Duodenal mucosa (tissue), 2 donors: ENCODE results near the gene TMPRSS11B.
"Not testable (repeated sequence)": the region's sequence is repeated elsewhere in the genome, so short reads cannot be mapped to it uniquely, and the experiment has no call there.

Experiments
- H3K27ac ChIP-seq: one replicate; pipeline ENCODE4 v1.7.0; 2013; ENCODE audit warnings: low read depth, low read length
- H3K27me3 ChIP-seq, 2 donors: one replicate each; pipeline ENCODE4 v1.7.0; 2013; ENCODE audit warnings: low read length in 2 of 2, control low read depth in 1 of 2; ENCODE audit not compliant: insufficient read depth in 2 of 2, control insufficient read depth in 1 of 2
- H3K36me3 ChIP-seq, 2 donors: one replicate each; pipeline ENCODE4 v1.7.0; 2013; ENCODE audit warnings: low read length in 2 of 2, control low read depth in 1 of 2; ENCODE audit not compliant: insufficient read depth in 2 of 2, control insufficient read depth in 1 of 2
- H3K4me1 ChIP-seq, 2 donors: one replicate each; pipeline ENCODE4 v1.7.0; 2013; ENCODE audit warnings: low read length in 2 of 2, control low read depth in 1 of 2; ENCODE audit not compliant: insufficient read depth in 2 of 2, control insufficient read depth in 1 of 2
- H3K4me3 ChIP-seq, 2 donors: one replicate each; pipeline ENCODE4 v1.7.0; 2013; ENCODE audit warnings: low read length in 2 of 2, low read depth in 1 of 2
- H3K9ac ChIP-seq, 2 donors: one replicate each; pipeline ENCODE4 v1.7.0; 2013; ENCODE audit warnings: low read length in 2 of 2, low read depth in 1 of 2
- H3K9me3 ChIP-seq, 2 donors: one replicate each; pipeline ENCODE4 v1.7.0; 2013; ENCODE audit warnings: low read length in 2 of 2, control low read depth in 1 of 2; ENCODE audit not compliant: control insufficient read depth in 1 of 2

TMPRSS11B gene, protein sequence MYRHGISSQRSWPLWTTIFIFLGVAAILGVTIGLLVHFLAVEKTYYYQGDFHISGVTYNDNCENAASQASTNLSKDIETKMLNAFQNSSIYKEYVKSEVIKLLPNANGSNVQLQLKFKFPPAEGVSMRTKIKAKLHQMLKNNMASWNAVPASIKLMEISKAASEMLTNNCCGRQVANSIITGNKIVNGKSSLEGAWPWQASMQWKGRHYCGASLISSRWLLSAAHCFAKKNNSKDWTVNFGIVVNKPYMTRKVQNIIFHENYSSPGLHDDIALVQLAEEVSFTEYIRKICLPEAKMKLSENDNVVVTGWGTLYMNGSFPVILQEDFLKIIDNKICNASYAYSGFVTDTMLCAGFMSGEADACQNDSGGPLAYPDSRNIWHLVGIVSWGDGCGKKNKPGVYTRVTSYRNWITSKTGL

DNA sequence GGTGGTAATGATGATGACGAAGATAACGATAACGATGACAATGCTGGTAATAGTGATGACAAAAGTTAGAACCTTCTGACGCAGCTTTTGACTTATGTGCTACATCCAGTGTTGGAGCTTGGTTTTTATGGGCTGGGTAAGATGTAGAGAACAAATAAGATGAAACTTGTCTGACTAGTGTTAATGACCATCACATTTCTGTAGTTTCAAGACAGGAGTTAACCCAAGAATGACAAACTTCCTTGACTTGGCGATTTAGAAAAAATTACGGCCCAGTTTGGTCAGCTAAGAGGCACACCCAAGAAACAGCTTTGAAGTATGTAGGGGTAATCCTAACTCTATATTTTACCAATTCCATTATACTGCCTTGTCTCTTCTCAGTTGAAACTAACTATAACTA, at the start of gene TMPRSS11B:
Gene TMPRSS11B, minus strand, starts transcription at position 101 of the 400 bp plus-strand sequence. CDS start 136 bp downstream, outside the sequence.
- no peak within 1 kb of the TSS for H3K4me3 ChIP-seq

DNA sequence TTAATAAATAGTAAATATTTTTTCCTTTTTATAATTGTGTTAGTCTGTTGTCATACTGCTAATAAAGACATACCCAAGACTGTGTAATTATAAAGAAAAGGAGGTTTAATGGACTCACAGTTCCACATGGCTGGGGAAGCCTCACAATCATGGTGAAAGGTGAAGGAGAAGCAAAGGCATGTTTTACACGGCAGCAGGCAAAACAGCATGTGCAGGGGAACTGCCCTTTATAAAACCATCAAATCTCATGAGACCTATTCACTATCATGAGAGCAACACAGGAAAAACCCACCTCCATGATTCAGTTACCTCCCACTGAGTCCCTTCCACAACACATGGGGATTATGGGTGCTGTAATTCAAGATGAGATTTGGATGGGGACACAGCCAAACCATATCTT, 45.8 kb upstream of the TMPRSS11B start:
- no peaks in the 10 kb centered on the region for H3K9me3 ChIP-seq
- H3K27ac ChIP-seq: no peak overlapping the region
- no peaks in the 10 kb centered on the region for H3K36me3 ChIP-seq
- H3K27me3 ChIP-seq: no peaks in the 10 kb centered on the region
- H3K9ac ChIP-seq: no peak overlapping the region
- H3K4me3 ChIP-seq: no peak overlapping the region
- H3K4me1 ChIP-seq: no peaks in the 10 kb centered on the region

More for the DNA sequence above, at the start of gene TMPRSS11B:
- Histone ChIP-seq H3K9me3 (no peaks in the 10 kb centered on the region), H3K27ac (no peak within 1 kb of the TSS), H3K36me3 (no peaks in the 10 kb centered on the region), H3K9ac (no peak within 1 kb of the TSS), H3K4me1 (no peaks in the 10 kb centered on the region), H3K27me3 (no peaks in the 10 kb centered on the region)

DNA sequence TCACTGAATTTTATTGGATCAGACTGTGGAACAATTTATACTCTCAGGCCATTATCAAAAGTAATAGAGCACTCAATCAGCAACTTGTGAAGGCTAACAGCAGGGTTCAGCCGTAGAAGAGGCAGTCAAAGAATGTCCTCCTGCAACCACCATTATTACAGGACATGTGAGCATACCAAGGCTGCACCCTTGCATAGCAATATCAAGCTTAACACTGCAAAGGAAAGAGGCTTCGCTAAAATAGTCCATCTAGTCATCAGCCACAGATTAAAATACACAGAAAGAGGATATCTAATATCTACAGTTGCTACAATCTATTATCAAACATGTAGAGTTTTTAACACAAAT, 42.9 kb upstream of the TMPRSS11B start:
- no peaks in the 10 kb centered on the region for H3K36me3 ChIP-seq
- H3K27ac ChIP-seq: no peak overlapping the region
- no peaks in the 10 kb centered on the region for H3K27me3 ChIP-seq
- H3K4me1 ChIP-seq: no peaks in the 10 kb centered on the region
- H3K4me3 ChIP-seq: no peak overlapping the region
- no peaks in the 10 kb centered on the region for H3K9me3 ChIP-seq
- no peak overlapping the region for H3K9ac ChIP-seq

DNA sequence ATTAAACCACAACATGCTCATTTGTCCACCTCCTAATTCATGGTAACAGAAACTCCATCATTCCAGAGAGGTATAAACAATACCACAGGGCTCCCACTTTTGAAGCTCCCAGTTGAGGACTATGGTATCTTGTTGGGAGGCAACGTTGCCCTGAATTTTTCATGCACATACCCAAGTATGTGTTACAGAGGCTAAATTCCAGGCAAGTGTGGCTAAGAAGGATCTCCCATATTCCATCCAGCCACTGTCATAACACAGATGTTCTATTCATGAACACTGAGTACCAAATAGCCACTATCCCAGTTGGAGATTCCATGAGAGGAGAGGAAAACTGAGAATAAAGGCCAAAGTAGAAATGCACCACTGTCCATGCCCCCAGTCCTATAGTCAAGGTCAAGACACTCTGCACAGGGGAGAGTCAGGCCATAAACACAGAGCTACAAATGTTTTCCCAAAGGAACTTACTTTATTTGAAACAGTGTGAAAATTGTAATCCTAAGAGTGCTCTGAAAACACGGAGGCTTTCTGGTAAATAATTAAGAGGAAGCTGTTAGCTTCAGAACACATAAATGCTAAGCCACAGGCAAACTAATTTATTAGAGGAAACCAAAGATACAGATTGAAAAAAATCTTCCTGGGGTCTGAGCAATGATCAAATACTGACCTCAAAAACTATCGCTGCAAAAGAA, 42.4 kb upstream of the TMPRSS11B start:
- Histone ChIP-seq H3K9me3 (no peaks in the 10 kb centered on the region), H3K27ac (no peak overlapping the region), H3K36me3 (no peaks in the 10 kb centered on the region), H3K9ac (no peak overlapping the region), H3K27me3 (no peaks in the 10 kb centered on the region), H3K4me3 (no peak overlapping the region), H3K4me1 (no peaks in the 10 kb centered on the region)

DNA sequence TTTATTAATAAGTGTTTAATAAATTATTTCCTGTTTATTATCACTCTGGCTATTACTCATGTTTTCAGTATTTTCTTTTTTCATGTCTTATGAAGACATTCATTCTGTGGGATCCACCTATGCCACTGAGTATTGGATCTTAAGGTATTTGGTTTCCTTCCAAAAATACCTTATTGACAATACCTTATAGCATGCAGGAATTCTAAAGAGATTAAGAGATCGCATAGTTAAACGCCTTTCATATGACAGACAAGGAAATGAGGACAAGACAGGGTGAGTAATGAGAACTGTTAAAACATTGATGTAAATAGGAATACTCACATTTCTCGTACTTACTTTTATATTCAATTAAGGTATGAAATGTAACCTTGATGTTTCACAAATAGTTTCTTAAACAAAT, 38.2 kb upstream of the TMPRSS11B start:
- no peak overlapping the region for H3K27ac ChIP-seq
- H3K27me3 ChIP-seq: no peaks in the 10 kb centered on the region
- no peak overlapping the region for H3K4me3 ChIP-seq
- H3K9ac ChIP-seq: no peak overlapping the region
- H3K36me3 ChIP-seq: no peaks in the 10 kb centered on the region
- H3K4me1 ChIP-seq: no peaks in the 10 kb centered on the region
- no peaks in the 10 kb centered on the region for H3K9me3 ChIP-seq

DNA sequence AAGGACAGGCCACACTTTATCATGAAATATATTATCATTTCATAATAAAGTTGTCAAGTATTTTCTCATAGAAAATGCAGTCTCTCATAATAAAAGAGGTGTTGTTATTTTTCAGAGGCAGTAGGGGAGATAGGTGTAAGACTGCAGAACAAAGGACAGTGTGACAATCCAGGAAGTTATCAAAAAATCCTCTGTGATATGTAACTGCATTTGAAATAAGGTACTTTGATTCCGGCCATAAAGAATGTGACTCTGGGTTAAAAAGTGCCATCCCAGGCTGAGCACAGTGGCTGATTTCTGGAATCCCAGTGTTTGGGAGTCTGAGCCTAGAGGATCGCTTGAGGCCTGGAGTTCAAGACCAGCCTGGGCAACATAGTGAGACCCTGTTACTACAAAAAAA, 37.6 kb upstream of the TMPRSS11B start:
- H3K9ac ChIP-seq: no peak overlapping the region
- H3K36me3 ChIP-seq: no peaks in the 10 kb centered on the region
- no peaks in the 10 kb centered on the region for H3K9me3 ChIP-seq
- H3K27ac ChIP-seq: no peak overlapping the region
- H3K4me1 ChIP-seq: no peaks in the 10 kb centered on the region
- H3K4me3 ChIP-seq: no peak overlapping the region
- no peaks in the 10 kb centered on the region for H3K27me3 ChIP-seq

DNA sequence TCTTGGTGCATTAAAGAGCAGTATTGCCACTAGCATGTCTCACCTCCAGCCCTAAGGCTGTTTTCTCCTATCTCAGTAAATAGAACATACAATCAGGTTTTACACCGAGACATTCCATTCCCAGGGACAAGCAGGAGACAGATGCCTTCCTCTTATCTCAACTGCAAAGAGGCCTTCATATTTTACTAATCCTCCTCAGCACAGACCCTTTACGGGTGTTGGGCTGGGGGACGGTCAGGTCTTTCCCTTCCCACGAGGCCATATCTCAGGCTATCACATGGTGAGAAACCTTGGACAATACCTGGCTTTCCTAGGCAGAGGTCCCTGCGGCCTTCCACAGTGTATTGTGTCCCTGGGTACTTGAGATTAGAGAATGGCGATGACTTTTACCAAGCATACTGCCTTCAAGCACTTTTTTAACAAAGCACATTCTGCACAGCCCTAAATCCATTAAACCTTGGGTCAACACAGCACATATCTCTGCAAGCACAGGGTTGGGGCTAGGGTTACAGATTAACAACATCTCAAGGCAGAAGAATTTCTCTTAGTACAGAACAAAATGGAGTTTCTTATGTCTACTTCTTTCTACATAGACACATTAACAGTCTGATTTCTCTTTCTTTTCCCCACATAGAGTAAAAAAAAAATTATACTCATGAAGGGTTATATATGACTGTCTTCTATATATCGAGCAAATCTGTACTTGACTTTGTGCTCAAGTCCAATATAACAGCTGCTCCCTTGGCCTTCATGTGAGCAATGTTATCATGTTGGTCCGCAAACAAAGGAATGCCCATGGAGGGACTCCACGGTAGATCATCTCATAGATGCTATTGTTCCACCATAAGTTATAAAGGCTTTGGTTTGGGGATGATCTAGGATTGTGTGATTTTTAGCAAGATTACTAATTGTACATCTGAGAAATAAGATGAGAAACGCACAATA, 36.6 kb upstream of the TMPRSS11B start:
- H3K27ac ChIP-seq, H3K4me3 ChIP-seq: not testable (repeated sequence)

DNA sequence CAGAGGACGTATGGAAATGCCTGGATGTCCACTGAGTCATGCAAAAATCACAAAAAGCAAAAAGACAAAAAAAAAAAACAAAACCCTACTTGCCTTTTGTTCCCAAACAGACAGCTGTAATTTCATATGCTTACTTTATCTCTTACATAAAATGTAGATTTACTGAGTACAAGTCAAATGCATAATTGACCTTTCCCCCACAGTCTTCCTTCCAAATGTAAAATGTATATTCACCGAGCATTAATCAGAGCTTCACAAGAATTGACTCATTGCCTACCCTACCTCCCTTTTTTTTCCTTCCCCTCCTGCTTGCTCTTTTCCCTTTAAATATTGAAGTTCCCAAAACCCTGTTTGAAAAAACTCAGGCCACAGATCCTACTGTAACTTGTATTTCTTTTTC, 32.5 kb upstream of the TMPRSS11B start:
- H3K27me3 ChIP-seq: no peaks in the 10 kb centered on the region
- no peaks in the 10 kb centered on the region for H3K9me3 ChIP-seq
- H3K27ac ChIP-seq: no peak overlapping the region
- no peaks in the 10 kb centered on the region for H3K36me3 ChIP-seq
- H3K4me3 ChIP-seq: no peak overlapping the region
- H3K4me1 ChIP-seq: no peaks in the 10 kb centered on the region
- no peak overlapping the region for H3K9ac ChIP-seq

More for the DNA sequence above, 36.6 kb upstream of the TMPRSS11B start:
- H3K27me3 ChIP-seq, H3K4me1 ChIP-seq, H3K9ac ChIP-seq, H3K36me3 ChIP-seq, H3K9me3 ChIP-seq: not testable (repeated sequence)

DNA sequence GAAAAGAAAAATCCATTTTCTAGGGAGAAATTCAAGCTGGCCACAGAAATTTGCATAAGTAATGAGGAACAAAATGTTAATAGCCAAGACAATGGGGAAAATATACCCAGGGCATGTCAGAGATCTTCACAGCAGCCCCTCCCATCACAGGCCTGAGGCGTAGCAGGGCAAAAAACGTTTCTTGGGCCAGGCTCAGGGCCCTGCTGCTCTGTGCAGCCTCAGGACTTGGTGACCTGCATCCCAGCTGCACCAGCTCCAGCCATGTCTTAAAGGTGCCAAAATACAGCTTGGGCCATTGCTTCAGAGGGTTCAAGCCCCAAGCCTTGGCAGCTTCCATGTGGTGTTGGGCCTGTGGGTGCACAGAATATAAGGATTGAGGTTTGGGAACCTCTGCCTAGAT, 32.1 kb upstream of the TMPRSS11B start:
- Histone ChIP-seq H3K4me3 (no peak overlapping the region), H3K27ac (no peak overlapping the region), H3K9ac (no peak overlapping the region), H3K27me3 (no peaks in the 10 kb centered on the region), H3K9me3 (no peaks in the 10 kb centered on the region), H3K4me1 (no peaks in the 10 kb centered on the region), H3K36me3 (no peaks in the 10 kb centered on the region)

DNA sequence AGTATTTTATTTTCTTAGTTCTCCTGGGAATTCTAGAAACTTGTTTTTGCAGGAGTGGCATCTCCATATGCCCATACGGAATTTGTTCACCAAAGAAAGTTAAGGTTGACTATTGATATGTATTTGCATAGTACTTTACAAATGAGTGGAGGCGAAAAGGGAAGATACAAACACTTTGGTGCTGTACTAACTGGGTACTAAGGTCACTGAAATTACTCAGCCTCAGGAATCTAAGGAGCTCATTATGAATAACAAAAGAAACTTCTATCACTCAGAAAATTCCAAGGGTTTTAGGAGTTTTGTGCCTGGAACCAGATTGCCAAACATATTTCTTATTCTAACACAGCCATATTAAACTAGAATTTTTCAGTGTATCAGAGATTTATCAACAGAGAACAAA, 27.4 kb upstream of the TMPRSS11B start:
- Histone ChIP-seq H3K4me1 (no peaks in the 10 kb centered on the region), H3K27ac (no peak overlapping the region), H3K9ac (no peak overlapping the region), H3K4me3 (no peak overlapping the region), H3K27me3 (no peaks in the 10 kb centered on the region), H3K9me3 (no peaks in the 10 kb centered on the region), H3K36me3 (no peaks in the 10 kb centered on the region)
